Vagina (tissue), 2 donors: ENCODE results near the gene TRMT2A. TPM values are rescaled to one million over a fixed set of nuclear protein-coding genes. Genes with fewer than 3 reads are reported as not detected.
A peak's percentile ranks its signal among the peaks of the same experiment; 100 is the strongest.

Experiments
- DNase-seq, 2 donors: peaks; one replicate each; pipeline ENCODE4 v3.0.0-alpha.2; 2017; ENCODE audit errors: extremely low spot score in 2 of 2
- H3K27ac ChIP-seq: fragments of 200-600 bp; sonication (generic); one replicate; pipeline ENCODE4 v1.5.1; 2019
- H3K27me3 ChIP-seq: fragments of 200-600 bp; sonication (generic); one replicate; pipeline ENCODE4 v1.5.1; 2019
- H3K36me3 ChIP-seq, 2 donors: fragments of 200-600 bp; sonication (generic); one replicate each; pipeline ENCODE4 v1.5.1; 2017 to 2019
- H3K4me1 ChIP-seq: fragments of 200-600 bp; sonication (generic); one replicate; pipeline ENCODE4 v1.5.1; 2019
- H3K4me3 ChIP-seq, 2 donors: fragments of 200-600 bp; sonication (generic); 1 replicate in 1 of 2; 2 replicates in 1 of 2; pipeline ENCODE4 v1.5.1; 2016 to 2019
- H3K9me3 ChIP-seq: fragments of 200-600 bp; sonication (generic); one replicate; pipeline ENCODE4 v1.5.1; 2019
- POLR2A ChIP-seq, 2 donors: fragments of 450-650 bp; IDR thresholded peaks; one replicate each; pipeline ENCODE4 v1.6.1; 2017; ENCODE audit warnings: antibody characterized with exemption in 2 of 2, mild to moderate bottlenecking in 2 of 2, moderate library complexity in 2 of 2
- POLR2AphosphoS5 ChIP-seq, 2 donors: sonication (generic); formaldehyde crosslinking; IDR thresholded peaks; one replicate each; pipeline ENCODE4 v1.9.0; 2017; ENCODE audit warnings: antibody characterized with exemption in 2 of 2, mild to moderate bottlenecking in 2 of 2, low read depth in 1 of 2; ENCODE audit not compliant: insufficient read depth in 1 of 2
- intact Hi-C: fragments of 100-400 bp; cut with DNase I; formaldehyde crosslinking; loops from one replicate; pipeline ENCODE4 v1.15.1; 2023
- total RNA-seq: library from RNA; depleted of rRNA; stranded (reverse); fragments of >200 nt; gene quantifications from one replicate; pipeline ENCODE4 v1.2.3, GENCODE V29; 2016
- TF ChIP-seq, protein P1 (sequence below), 3 experiments: fragments of 450-650 bp in 2 of 3; fragments of 200-600 bp in 1 of 3; sonication (generic) in 1 of 3; IDR thresholded peaks; one replicate each; pipeline ENCODE4 v1.5.1; 2017 to 2019; ENCODE audit warnings: antibody characterized with exemption in 3 of 3, mild to moderate bottlenecking in 2 of 3, moderate library complexity in 2 of 3

Gene TRMT2A
- total RNA-seq, 1 donor from 2014 or later, result 66.5 TPM

- DNase-seq, result no peak
- H3K4me1 ChIP-seq, result peaks cover 40% of the 10 kb centered on the region
- peak within 1 kb of the TSS; percentile 73 to 86 for H3K4me3 ChIP-seq
- intact Hi-C loops, result loop anchor here (10.0 kb wide), 1 partner anchor 1959 kb away; no protein-coding TSS in a partner anchor
- no peak for TF ChIP-seq POLR2A (IDR thresholded peaks at IDR 0.05)
- TF ChIP-seq, protein P1, sequence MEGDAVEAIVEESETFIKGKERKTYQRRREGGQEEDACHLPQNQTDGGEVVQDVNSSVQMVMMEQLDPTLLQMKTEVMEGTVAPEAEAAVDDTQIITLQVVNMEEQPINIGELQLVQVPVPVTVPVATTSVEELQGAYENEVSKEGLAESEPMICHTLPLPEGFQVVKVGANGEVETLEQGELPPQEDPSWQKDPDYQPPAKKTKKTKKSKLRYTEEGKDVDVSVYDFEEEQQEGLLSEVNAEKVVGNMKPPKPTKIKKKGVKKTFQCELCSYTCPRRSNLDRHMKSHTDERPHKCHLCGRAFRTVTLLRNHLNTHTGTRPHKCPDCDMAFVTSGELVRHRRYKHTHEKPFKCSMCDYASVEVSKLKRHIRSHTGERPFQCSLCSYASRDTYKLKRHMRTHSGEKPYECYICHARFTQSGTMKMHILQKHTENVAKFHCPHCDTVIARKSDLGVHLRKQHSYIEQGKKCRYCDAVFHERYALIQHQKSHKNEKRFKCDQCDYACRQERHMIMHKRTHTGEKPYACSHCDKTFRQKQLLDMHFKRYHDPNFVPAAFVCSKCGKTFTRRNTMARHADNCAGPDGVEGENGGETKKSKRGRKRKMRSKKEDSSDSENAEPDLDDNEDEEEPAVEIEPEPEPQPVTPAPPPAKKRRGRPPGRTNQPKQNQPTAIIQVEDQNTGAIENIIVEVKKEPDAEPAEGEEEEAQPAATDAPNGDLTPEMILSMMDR (IDR thresholded peaks at IDR 0.05), result no peak
- no peak for TF ChIP-seq POLR2AphosphoS5 (IDR thresholded peaks at IDR 0.05; ENCODE audit: insufficient read depth in 1 of 2, low read depth in 1 of 2)
- no peaks in the 10 kb centered on the region for H3K27me3 ChIP-seq
- no peaks in the 10 kb centered on the region for H3K9me3 ChIP-seq
- H3K36me3 ChIP-seq, result peaks cover 0 to 54% of the 10 kb centered on the region in 2 donors
- peak within 1 kb of the TSS; percentile 82 for H3K27ac ChIP-seq
Observed at GRCh38 chr22:20115691-20116375, 1.2 kb downstream of the TRMT2A start, which contains the start of gene RANBP1. Gene RANBP1, plus strand, starts transcription at chr22:20116104. Its CDS starts 81 bp downstream, at chr22:20116185.

DNA sequence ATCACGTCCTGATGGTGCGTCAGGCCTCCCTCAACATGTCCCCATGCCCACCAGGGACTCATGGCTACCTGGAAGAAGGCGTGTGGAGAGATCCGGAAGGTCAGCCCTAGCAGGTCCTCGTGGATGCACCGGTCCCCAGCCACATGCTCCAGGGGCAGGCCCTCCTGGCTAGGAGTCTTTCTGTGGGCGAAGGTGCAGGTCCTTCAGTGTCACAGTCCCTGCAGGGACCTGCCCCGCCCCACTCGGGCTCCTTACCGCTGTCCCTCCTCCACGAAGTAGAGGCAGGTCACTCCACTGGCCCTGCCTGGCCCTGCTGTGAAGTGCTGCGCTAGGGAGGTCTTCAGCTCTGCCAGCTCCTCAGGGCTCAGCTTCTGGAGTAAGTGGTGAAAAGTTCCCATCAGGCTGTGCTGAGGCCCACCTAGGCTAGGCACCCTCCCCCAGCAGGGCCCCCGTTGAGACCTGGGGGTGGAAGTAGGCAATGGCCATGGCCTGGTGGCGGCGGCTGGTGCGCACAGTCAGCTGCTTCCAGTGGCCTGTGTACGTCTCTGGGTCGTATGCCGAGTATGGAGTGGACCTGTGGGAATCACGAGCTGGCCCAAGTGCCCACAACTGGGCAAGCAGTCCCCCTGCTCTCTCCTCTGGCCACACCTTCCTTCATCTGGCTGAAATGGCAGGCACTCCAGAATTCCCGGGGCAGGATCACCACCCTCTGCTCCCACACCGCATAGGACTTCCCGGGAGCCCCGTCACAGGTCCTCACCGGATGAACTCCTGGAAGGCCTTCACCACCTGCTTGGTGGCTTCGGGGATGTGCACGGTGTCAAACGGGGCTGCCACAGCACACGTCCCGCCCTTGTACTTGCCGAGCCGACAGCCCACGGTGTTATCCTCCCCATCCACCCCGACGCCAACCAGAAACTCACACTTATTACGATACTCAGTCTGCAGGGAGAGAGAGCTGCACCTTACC, 2.2 kb downstream of the TRMT2A start:
- intact Hi-C loops, result loop anchor here (10.0 kb wide), 1 partner anchor 1960 kb away; no protein-coding TSS in a partner anchor
- Histone ChIP-seq H3K36me3 (peaks cover 0 to 52% of the 10 kb centered on the region in 2 donors), H3K27me3 (no peaks in the 10 kb centered on the region), H3K4me1 (peaks cover 36% of the 10 kb centered on the region), H3K4me3 (no peak overlapping the region), H3K27ac (no peak overlapping the region), H3K9me3 (no peaks in the 10 kb centered on the region)
- TF ChIP-seq POLR2A (IDR thresholded peaks at IDR 0.05) (no peak), POLR2AphosphoS5 (IDR thresholded peaks at IDR 0.05; ENCODE audit: insufficient read depth in 1 of 2, low read depth in 1 of 2) (no peak)
- TF ChIP-seq, protein P1 (IDR thresholded peaks at IDR 0.05), result no peak
- DNase-seq, result no peak

DNA sequence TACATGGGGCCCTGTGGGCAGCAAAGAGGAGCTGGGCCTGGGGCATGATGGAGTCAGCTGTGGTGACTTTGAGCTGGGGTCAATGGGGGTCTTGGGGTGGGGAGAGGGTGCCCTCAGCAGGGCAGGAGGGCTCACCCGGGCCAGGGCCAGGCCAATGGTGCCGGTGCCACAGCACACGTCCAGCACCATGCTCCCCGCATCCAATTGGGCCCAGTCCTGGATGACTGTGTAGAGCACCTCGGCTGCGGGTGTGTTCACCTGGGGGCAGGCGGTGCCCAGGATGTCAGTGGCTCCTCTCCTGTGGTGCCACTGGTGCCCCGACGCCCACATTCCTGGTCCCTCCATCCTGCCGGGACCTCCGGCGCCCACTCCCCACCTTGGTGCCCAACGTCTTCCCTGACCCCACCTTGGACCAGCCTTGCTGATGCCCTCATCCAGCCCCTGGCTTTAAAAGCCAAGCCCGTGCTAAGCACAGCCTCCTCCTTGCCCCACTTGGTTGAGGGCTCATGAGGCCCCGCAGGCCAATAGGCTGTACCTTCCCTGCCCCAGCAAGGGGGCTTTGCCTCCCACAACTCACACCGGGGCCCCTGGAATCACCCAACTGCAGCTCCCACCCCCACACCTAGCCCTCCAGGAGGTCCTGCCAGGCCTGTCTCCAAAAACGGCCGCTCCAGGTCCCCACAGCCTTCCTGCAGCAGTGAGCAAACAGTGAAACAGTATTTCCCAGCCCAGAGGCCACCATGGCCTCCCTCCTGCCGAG, 3.3 kb downstream of the TRMT2A start:
- intact Hi-C loops, result loop anchor here (10.0 kb wide), 1 partner anchor 1961 kb away; no protein-coding TSS in a partner anchor
- Histone ChIP-seq H3K27ac (no peak overlapping the region), H3K9me3 (no peaks in the 10 kb centered on the region), H3K4me3 (no peak overlapping the region), H3K36me3 (peaks cover 0 to 55% of the 10 kb centered on the region in 2 donors), H3K27me3 (no peaks in the 10 kb centered on the region), H3K4me1 (peaks cover 26% of the 10 kb centered on the region)
- TF ChIP-seq, protein P1 (IDR thresholded peaks at IDR 0.05), result no peak
- no peak for TF ChIP-seq POLR2A (IDR thresholded peaks at IDR 0.05)
- no peak for TF ChIP-seq POLR2AphosphoS5 (IDR thresholded peaks at IDR 0.05; ENCODE audit: insufficient read depth in 1 of 2, low read depth in 1 of 2)
- no peak for DNase-seq

GRCh38 chr22:20112623-20113511, 4.2 kb downstream of the TRMT2A start:
- Histone ChIP-seq H3K4me1 (peaks cover 17% of the 10 kb centered on the region), H3K27me3 (no peaks in the 10 kb centered on the region), H3K27ac (no peak overlapping the region), H3K36me3 (peaks cover 0 to 63% of the 10 kb centered on the region in 2 donors), H3K4me3 (no peak overlapping the region), H3K9me3 (no peaks in the 10 kb centered on the region)
- no peak for DNase-seq
- no peak for TF ChIP-seq POLR2AphosphoS5 (IDR thresholded peaks at IDR 0.05; ENCODE audit: insufficient read depth in 1 of 2, low read depth in 1 of 2)
- no peak for TF ChIP-seq POLR2A (IDR thresholded peaks at IDR 0.05)
- TF ChIP-seq, protein P1 (IDR thresholded peaks at IDR 0.05), result no peak
- intact Hi-C loops, result loop anchor here (10.0 kb wide), 1 partner anchor 1962 kb away; no protein-coding TSS in a partner anchor
